Skeletal muscle satellite cell (primary cell): Measurements from ENCODE around the gene SEC61A2.

Experiments used
- H3K27me3 ChIP-seq: 2 replicates; pipeline ENCODE4 v1.7.0; 2013; ENCODE audit warnings: low read length; ENCODE audit not compliant: control insufficient read depth, insufficient read depth
- H3K36me3 ChIP-seq: 2 replicates; pipeline ENCODE4 v1.7.0; 2013; ENCODE audit warnings: mild to moderate bottlenecking, control low read depth, low read length; ENCODE audit not compliant: insufficient read depth
- H3K4me1 ChIP-seq: 2 replicates; pipeline ENCODE4 v1.7.0; 2013; ENCODE audit warnings: low read length; ENCODE audit not compliant: control insufficient read depth, insufficient read depth
- H3K4me2 ChIP-seq: 2 replicates; pipeline ENCODE4 v1.7.0; 2013; ENCODE audit warnings: mild to moderate bottlenecking, low read length
- H3K4me3 ChIP-seq: 2 replicates; pipeline ENCODE4 v1.7.0; 2013; ENCODE audit warnings: low read length
- H3K9ac ChIP-seq: 2 replicates; pipeline ENCODE4 v1.7.0; 2013; ENCODE audit warnings: mild to moderate bottlenecking, low read depth, low read length, moderate library complexity
- H3K9me3 ChIP-seq: replicated peaks from 2 replicates; pipeline ENCODE4 v1.7.0; 2013; ENCODE audit warnings: mild to moderate bottlenecking, control low read depth, low read length

SEC61A2 gene

DNA sequence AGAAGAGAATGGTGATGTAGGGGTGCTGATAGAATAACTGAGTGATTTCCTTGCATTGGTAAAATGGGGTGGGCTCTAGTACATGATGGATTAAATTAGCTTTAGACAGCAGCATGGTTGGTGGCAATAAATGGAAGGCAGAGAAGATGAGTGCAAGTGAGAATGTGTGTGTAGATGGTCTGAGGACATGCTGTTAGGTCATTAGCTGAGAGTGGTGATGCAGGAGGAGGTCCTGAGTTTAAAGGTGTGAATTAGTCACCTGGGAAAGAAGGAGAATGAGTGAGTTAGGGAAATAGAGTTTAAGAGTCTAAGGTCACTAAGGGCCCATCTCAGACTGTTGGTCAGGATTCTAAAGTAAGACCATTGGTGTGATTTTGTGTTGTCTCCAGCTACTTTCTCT lies 17.9 kb upstream of the SEC61A2 start:
- no peak overlapping the region for H3K4me3 ChIP-seq
- H3K4me2 ChIP-seq: no peak overlapping the region
- no peaks in the 10 kb centered on the region for H3K9me3 ChIP-seq
- no peaks in the 10 kb centered on the region for H3K4me1 ChIP-seq
- H3K27me3 ChIP-seq: no peaks in the 10 kb centered on the region
- H3K36me3 ChIP-seq: peaks cover 12% of the 10 kb centered on the region
- H3K9ac ChIP-seq: no peak overlapping the region

DNA sequence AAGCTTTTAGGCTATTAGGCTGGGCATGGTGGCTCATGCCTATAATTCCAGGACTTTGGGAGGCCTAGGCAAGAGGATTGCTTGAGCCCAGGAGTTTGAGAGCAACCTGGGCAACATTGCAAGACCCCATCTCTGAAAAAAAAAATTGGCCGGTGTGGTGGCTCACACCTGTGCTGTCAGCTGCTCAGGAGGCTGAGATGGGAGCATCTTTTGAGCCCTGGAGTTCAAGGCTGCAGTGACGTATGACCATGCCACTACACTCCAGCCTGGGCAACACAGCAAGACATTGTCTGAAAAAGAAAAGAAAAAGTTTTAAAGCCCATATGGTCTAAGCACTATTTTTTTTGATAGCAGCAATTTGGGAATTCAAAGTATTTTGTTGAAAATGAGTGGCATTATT lies 15.8 kb upstream of the SEC61A2 start:
- Histone ChIP-seq H3K27me3 (no peaks in the 10 kb centered on the region), H3K9me3 (no peaks in the 10 kb centered on the region), H3K4me2 (no peak overlapping the region), H3K4me1 (no peaks in the 10 kb centered on the region), H3K9ac (no peak overlapping the region), H3K36me3 (peaks cover 9% of the 10 kb centered on the region), H3K4me3 (no peak overlapping the region)

GRCh38 chr10:12121673-12122072 lies 7.8 kb upstream of the SEC61A2 start:
- no peaks in the 10 kb centered on the region for H3K4me1 ChIP-seq
- peaks cover 11% of the 10 kb centered on the region for H3K36me3 ChIP-seq
- H3K4me3 ChIP-seq: no peak overlapping the region
- H3K9me3 ChIP-seq: no peaks in the 10 kb centered on the region
- H3K27me3 ChIP-seq: no peaks in the 10 kb centered on the region
- H3K4me2 ChIP-seq: no peak overlapping the region
- no peak overlapping the region for H3K9ac ChIP-seq

GRCh38 chr10:12130237-12130872 lies 878 bp downstream of the SEC61A2 start:
- Histone ChIP-seq H3K9ac (peak overlapping the region; percentile 88), H3K4me2 (peak overlapping the region; percentile 82), H3K36me3 (peaks cover 6% of the 10 kb centered on the region), H3K4me3 (peak overlapping the region; percentile 97), H3K9me3 (no peaks in the 10 kb centered on the region), H3K4me1 (no peaks in the 10 kb centered on the region), H3K27me3 (no peaks in the 10 kb centered on the region)

DNA sequence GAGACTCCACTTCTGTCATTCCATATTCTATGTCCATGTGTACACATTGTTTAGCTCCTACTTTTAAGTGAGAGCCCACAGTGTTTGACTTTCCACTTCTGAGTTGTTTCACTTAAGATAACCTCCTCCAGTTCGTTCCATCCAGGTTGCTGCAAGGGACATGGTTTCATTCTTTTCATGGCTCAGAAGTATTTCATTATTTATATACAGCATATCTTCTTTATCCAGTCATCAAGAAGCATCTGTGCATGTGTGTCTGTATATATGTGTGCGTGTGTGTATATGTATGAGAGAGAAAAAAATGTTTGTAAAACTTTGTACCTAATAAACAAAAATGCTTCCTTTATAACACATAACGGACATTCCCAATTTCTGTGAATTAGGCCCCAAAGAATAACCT lies 6.2 kb downstream of the SEC61A2 start:
- Histone ChIP-seq H3K9ac (no peak overlapping the region), H3K4me3 (no peak overlapping the region), H3K36me3 (peaks cover 31% of the 10 kb centered on the region), H3K4me2 (no peak overlapping the region), H3K4me1 (no peaks in the 10 kb centered on the region), H3K9me3 (no peaks in the 10 kb centered on the region), H3K27me3 (no peaks in the 10 kb centered on the region)

- no peaks in the 10 kb centered on the region for H3K27me3 ChIP-seq
- H3K9me3 ChIP-seq: no peaks in the 10 kb centered on the region
- no peak overlapping the region for H3K4me2 ChIP-seq
- H3K4me1 ChIP-seq: no peaks in the 10 kb centered on the region
- H3K4me3 ChIP-seq: no peak overlapping the region
- H3K36me3 ChIP-seq: peaks cover 43% of the 10 kb centered on the region
- no peak overlapping the region for H3K9ac ChIP-seq
Measured at GRCh38 chr10:12140038-12140437, 10.6 kb downstream of the SEC61A2 start.

GRCh38 chr10:12144538-12144937 lies 15.1 kb downstream of the SEC61A2 start:
- Histone ChIP-seq H3K4me2 (no peak overlapping the region), H3K27me3 (no peaks in the 10 kb centered on the region), H3K9ac (no peak overlapping the region), H3K4me3 (no peak overlapping the region), H3K4me1 (no peaks in the 10 kb centered on the region), H3K36me3 (peaks cover 22% of the 10 kb centered on the region), H3K9me3 (no peaks in the 10 kb centered on the region)

GRCh38 chr10:12150163-12150562 lies 20.7 kb downstream of the SEC61A2 start:
- H3K9ac ChIP-seq: no peak overlapping the region
- H3K36me3 ChIP-seq: peaks cover 11% of the 10 kb centered on the region
- no peaks in the 10 kb centered on the region for H3K4me1 ChIP-seq
- no peak overlapping the region for H3K4me3 ChIP-seq
- H3K4me2 ChIP-seq: no peak overlapping the region
- no peaks in the 10 kb centered on the region for H3K9me3 ChIP-seq
- H3K27me3 ChIP-seq: no peaks in the 10 kb centered on the region

- Histone ChIP-seq H3K36me3 (peaks cover 21% of the 10 kb centered on the region), H3K4me2 (no peak overlapping the region)
Measured at GRCh38 chr10:12154516-12154915, 25.0 kb downstream of the SEC61A2 start.

GRCh38 chr10:12156367-12157123 lies 27.1 kb downstream of the SEC61A2 start:
- Histone ChIP-seq H3K9ac (no peak overlapping the region), H3K9me3 (no peaks in the 10 kb centered on the region), H3K36me3 (peaks cover 16% of the 10 kb centered on the region), H3K4me2 (no peak overlapping the region), H3K4me3 (no peak overlapping the region), H3K4me1 (no peaks in the 10 kb centered on the region), H3K27me3 (no peaks in the 10 kb centered on the region)

More at GRCh38 chr10:12154516-12154915, 25.0 kb downstream of the SEC61A2 start:
- H3K27me3 ChIP-seq: no peaks in the 10 kb centered on the region
- no peak overlapping the region for H3K4me3 ChIP-seq
- H3K4me1 ChIP-seq: no peaks in the 10 kb centered on the region
- H3K9me3 ChIP-seq: no peaks in the 10 kb centered on the region
- no peak overlapping the region for H3K9ac ChIP-seq

- H3K4me2 ChIP-seq: no peak overlapping the region
- no peaks in the 10 kb centered on the region for H3K27me3 ChIP-seq
- H3K9me3 ChIP-seq: no peaks in the 10 kb centered on the region
- H3K9ac ChIP-seq: no peak overlapping the region
- peaks cover 29% of the 10 kb centered on the region for H3K36me3 ChIP-seq
- no peak overlapping the region for H3K4me3 ChIP-seq
- H3K4me1 ChIP-seq: no peaks in the 10 kb centered on the region
Measured at GRCh38 chr10:12158111-12158510, 28.6 kb downstream of the SEC61A2 start.

GRCh38 chr10:12160664-12161063 lies 31.2 kb downstream of the SEC61A2 start:
- Histone ChIP-seq H3K9ac (no peak overlapping the region), H3K4me3 (no peak overlapping the region), H3K36me3 (peaks cover 40% of the 10 kb centered on the region), H3K4me1 (no peaks in the 10 kb centered on the region), H3K27me3 (no peaks in the 10 kb centered on the region), H3K4me2 (no peak overlapping the region), H3K9me3 (no peaks in the 10 kb centered on the region)
